ENCODE measurements around the gene TRAF3IP1.
"Not testable (repeated sequence)": the region's sequence is repeated elsewhere in the genome, so short reads cannot be mapped to it uniquely, and the experiment has no call there.

Gene TRAF3IP1

GRCh38 chr2:238427435-238428162, 107.3 kb downstream of the TRAF3IP1 start:
- DNase-seq (ENCODE audit: low read depth in 2 of 2): no peak

GRCh38 chr2:238428866-238429265, 108.5 kb downstream of the TRAF3IP1 start:
- DNase-seq (ENCODE audit: low read depth in 2 of 2): no peak

DNA sequence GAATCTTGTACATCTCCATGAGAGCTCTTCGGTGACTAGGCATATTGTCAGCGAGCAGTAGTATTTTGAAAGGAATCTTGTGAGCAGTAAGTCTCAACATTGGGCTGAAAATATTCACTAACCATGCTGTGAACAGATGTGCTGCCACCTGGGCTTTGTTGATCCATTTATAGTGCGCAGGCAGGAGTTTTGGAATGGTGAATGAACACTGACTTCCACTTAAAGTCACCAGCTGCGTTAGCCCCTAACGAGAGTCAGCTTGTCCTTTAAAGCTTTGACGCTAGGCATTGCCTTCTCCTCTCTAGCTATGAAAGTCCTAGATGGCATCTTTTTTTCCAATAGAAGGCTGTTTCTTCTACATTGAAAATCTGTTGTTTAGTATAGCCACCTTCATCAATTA, 110.5 kb downstream of the TRAF3IP1 start:
- DNase-seq (ENCODE audit: low read depth in 2 of 2): no peak

DNA sequence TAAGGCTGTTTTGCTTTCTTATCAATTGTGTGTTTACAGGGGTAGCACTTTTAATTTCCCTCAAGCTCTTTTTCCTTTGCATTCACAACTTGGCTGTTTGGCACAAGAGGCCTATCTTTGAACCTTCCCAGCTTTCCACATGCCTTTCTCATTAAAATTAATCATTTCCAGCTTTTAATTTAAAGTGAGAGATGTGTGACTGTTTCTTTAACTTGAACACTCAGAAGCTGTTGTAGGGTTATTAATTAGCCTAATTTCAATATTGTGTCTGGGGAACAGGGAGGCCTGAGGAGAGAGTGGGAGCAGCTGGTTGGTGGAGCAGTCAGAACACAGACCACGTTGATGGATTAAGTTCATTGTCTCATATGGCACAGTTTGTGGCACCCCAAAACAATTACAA, 111.1 kb downstream of the TRAF3IP1 start:
- DNase-seq (ENCODE audit: low read depth in 2 of 2): no peak

GRCh38 chr2:238433300-238433915, 113.1 kb downstream of the TRAF3IP1 start:
- DNase-seq (ENCODE audit: low read depth in 2 of 2): no peak

GRCh38 chr2:238433941-238434845, 113.9 kb downstream of the TRAF3IP1 start:
- no peak for DNase-seq (ENCODE audit: low read depth in 2 of 2)

DNA sequence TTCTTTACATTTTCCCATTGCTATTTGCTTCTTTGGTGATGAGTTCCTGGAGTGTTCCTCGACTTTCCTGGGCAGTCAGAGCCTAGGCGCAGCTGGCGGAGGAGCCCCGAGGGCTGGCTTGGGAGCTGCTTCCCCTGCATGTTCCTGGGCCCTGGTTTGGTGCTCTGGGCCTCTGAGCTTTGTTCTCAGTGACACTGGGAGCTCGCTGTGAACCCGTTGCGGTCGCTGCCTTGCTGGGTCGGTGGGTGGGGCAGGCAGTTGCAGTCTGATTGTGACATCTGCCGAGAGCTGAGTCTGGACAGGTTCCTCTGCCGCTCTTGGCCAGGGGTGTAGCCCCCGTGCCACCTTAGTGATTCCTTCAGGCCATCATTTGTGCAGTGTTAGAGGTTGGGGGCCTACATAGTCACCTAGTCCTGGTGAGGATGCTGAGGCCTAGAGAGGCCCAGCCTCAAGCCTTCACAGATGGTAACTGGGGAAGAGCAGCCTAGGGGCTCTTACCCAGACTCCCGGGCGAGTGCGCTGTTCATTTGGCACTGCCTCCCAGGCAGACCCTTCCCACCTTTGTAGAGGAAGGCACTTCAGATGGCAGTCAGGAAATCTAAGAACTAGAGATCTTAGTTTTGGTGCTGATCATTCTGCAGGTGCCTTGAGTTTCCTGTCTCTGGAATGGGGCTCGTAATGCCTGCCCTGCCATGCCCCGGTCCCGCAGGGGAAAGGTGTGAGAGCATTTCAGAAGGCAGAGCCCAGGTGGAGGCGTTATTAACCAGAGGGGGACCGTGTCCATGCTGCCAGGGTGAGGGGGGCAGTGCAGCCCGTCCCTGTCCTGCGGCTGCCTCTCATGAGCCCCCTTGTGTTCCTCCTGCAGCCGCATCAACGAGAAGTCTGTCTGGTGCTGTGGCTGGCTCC, 114.8 kb downstream of the TRAF3IP1 start:
- no peak for DNase-seq (ENCODE audit: low read depth in 2 of 2)

DNA sequence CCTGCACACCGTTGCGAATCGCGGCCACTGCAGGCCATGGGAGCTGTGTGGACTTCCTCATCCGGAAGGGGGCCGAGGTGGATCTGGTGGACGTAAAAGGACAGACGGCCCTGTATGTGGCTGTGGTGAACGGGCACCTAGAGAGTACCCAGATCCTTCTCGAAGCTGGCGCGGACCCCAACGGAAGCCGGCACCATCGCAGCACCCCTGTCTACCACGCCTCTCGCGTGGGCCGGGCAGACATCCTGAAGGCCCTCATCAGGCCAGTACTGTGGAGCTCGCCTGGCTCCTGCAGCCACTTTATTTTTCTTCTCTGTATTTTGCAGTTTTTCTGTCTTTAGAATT, 115.4 kb downstream of the TRAF3IP1 start:
- DNase-seq (ENCODE audit: low read depth in 2 of 2): no peak

- peak; percentile 50 to 54 for DNase-seq (ENCODE audit: low read depth in 2 of 2)
These were observed 118.8 kb downstream of the TRAF3IP1 start for GRCh38 chr2:238438856-238439849.

DNA sequence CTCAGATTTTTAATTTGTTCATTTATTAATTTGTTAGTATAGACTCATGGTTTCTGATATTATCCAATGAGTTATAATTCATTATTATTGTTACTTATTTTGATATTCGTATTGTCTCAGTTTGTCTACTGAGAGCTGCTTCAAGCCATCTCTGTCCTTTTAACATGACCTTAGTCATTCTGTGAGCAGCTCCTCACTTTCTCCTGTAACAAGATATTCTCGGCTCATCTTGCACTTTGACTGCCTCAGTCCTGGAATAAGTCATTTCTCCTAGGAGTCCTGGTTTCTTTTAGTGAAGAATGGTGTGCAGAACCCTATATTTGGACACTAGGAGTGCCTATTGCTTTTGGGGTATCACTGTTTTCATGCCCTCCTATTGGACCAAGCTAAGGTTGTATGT, 119.6 kb downstream of the TRAF3IP1 start:
- no peak for DNase-seq (ENCODE audit: low read depth in 2 of 2)

DNA sequence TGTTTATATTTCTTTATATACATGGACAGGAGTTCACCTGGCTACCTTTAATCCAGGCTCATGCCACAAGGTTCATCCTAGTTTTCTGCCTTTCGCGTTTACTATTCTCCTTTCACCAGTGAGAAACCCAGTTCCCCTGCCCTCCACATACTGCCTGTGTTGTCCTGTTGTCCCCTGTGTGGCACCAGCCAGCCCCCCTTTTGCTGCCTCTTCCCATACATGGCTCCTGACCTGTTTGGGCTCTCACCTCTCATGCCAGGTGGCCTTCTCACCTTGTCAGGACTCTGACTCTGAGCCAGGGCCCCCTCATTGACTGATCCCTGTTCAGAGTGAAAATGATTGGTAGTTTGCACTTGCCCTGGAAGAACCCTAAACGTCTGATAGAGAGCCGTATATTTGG, 120.0 kb downstream of the TRAF3IP1 start:
- no peak for DNase-seq (ENCODE audit: low read depth in 2 of 2)

GRCh38 chr2:238440767-238441166, 120.4 kb downstream of the TRAF3IP1 start:
- no peak for DNase-seq (ENCODE audit: low read depth in 2 of 2)

- no peak for DNase-seq (ENCODE audit: low read depth in 2 of 2)
These were observed 121.2 kb downstream of the TRAF3IP1 start for GRCh38 chr2:238441262-238442114.

DNA sequence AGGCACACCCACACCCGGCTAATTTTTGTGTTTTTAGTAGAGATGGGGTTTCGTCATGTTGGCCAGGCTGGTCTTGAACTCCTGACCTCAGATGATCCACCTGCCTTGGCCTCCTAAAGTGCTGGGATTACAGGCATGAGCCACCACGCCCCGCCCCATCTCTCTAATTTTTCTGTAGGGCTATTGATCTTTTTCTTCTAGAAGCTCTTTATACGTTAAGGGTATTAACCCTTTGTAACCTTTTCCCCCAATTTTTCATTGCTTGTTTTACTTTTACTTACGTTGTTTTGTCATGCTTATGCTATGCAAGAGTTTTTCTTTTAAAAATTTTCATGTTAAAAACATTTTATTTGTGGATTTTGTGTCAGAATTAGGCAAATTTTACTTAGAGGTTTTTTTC, 121.9 kb downstream of the TRAF3IP1 start:
- DNase-seq (ENCODE audit: low read depth in 2 of 2): not testable (repeated sequence)

DNA sequence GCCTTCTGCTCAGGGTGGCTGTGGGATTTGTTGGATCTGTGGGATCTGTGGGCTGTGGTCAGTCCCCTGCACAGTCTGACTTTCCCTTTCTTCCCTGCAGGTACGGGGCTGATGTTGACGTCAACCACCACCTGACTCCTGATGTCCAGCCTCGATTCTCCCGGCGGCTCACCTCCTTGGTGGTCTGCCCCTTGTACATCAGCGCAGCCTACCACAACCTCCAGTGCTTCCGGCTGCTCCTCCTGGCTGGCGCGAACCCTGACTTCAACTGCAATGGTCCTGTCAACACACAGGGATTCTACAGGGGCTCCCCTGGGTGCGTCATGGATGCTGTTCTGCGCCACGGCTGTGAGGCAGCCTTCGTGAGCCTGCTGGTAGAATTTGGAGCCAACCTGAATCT, 123.9 kb downstream of the TRAF3IP1 start:
- no peak for DNase-seq (ENCODE audit: low read depth in 2 of 2)

DNA sequence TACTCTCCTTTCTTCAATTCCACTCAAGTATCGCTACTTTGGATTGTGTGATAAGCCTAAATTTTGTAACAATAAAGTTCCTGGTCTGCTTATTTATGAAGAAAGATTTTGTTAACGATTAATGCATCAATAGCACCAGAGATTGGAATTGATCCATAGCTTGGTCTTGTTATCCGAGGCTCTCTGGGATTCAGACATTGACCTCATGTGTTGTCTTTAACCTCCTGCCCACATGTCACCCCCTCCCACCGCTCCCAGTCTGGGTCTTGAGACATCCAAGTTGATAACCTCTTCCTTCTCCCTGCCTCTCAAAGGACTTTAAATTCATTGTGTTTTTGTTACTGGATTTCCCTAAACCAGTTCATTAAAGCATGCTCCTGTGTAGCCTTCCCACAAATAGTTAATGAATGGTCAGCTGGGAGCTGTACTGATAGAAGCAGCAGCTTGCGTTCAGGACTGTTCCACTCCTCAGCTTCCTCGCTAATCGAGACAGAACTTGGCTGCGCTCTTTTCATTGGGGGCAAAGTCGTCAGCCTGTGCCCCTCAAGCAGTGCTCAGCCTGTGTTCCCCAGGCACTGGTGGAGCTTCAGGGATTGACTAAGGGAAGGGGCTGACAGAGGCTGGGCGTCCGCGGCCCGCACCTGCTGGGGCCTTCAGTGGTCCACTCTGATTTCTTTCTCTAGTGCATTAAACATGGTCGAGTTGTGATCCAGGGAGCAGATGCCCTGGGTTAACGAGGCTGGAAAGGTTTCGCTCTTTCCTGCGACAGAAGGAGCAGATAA, 125.3 kb downstream of the TRAF3IP1 start:
- DNase-seq (ENCODE audit: low read depth in 2 of 2): no peak

- no peak for DNase-seq (ENCODE audit: low read depth in 2 of 2)
These were observed 126.1 kb downstream of the TRAF3IP1 start for GRCh38 chr2:238446371-238446770.
